ENCODE data around the gene MRPS12. TPM values are rescaled to one million over a fixed set of nuclear protein-coding genes. Genes with fewer than 3 reads are reported as not detected.

MRPS12 gene
- total RNA-seq, 4 donors from 2014 or later = 23.7 to 42.6 (median 34.7) TPM

GRCh38 chr19:38946229-38947010 is 15.7 kb downstream of the MRPS12 start:
- 53% methylated on average over 11 of the region's 11 CpGs; no CpG with 5 or more reads in 1 of the 2 donors for WGBS, 2 donors (ENCODE audit: low coverage in 1 of 2)

DNA sequence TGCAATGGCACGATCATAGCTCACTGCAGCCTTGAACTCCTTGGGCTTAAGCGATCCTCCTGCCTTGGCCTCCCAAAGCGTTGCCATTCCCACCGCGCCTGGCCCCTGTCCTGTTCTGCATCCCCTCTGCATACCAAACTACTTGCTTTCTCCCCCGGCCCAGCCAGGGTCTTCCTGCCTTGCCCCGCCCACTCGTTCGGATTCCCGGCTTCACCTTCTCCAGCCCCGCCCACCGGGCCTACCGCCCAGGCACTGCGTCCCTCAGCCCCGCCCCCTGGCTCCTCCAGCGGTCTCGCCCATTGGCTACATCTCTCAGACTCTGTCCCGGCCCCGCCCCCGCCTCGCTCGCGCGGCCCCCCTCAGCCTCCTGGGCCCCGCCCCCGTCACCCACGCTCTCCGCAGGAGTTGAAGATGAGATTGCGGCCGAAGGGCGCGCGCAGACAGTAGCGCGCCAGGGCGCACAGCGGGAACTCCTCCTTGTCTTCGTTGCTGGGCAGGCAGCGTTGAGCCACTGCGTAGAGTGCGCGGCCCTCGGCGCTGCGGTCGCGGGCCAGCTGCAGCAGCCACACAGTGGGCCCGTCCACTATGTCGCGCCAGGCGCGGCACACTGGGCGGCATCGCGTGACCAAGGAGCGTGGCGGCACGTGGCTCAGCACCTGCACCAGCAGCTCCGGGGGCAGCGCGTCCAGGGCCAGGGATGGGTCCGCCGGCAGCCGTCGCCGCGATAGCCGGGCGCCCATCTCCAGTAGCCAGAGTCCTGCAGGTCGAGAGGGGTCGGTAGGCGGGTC is 19.0 kb downstream of the MRPS12 start:
- no peaks in the 10 kb centered on the region for H3K36me3 ChIP-seq
- 19 to 39% methylated on average over 9 to 23 of the region's 72 CpGs for WGBS, 2 donors (ENCODE audit: low coverage in 1 of 2)
- in situ Hi-C loops (cut with MboI; ENCODE audit: low pct_ligation_motif_present in 1 of 4, low pct_unique_long_range_greater_than_20kb in 1 of 4, low sequenced_read_pairs in 3 of 4) (loop anchor here in 3 of 4 donors (25.0 kb wide), 2 partner anchors 412 to 537 kb away; partner anchors contain the start of gene FAM98C (in 3 of the 3)), intact Hi-C loops (cut with DNase I; ENCODE audit: low total_unique reads) (no loop called here)
- DNase-seq = peak; percentile 76
- peak overlapping the region in 2 of 4 donors; percentile 22 to 36 for H3K4me3 ChIP-seq
- H3K9me3 ChIP-seq = no peaks in the 10 kb centered on the region
- H3K27ac ChIP-seq = no peak overlapping the region
- peaks cover 4 to 10% (median 8%) of the 10 kb centered on the region in 4 donors for H3K4me1 ChIP-seq
- TF ChIP-seq CTCF (IDR thresholded peaks at IDR 0.05) (no peak), POLR2AphosphoS5 (IDR thresholded peaks at IDR 0.05) (no peak), POLR2A (IDR thresholded peaks at IDR 0.05) (no peak), EP300 (IDR thresholded peaks at IDR 0.05; ENCODE audit: low read depth) (no peak)
- peaks cover 6% of the 10 kb centered on the region for H3K27me3 ChIP-seq

More at GRCh38 chr19:38946229-38947010, 15.7 kb downstream of the MRPS12 start:
- in situ Hi-C loops (cut with MboI; ENCODE audit: low pct_ligation_motif_present in 1 of 4, low pct_unique_long_range_greater_than_20kb in 1 of 4, low sequenced_read_pairs in 3 of 4) = loop anchor here in 3 of 4 donors (25.0 kb wide), 2 partner anchors 409 to 534 kb away; partner anchors contain the start of gene FAM98C (in 2 of the 3)
- H3K27ac ChIP-seq = no peak overlapping the region
- H3K27me3 ChIP-seq = peaks cover 6% of the 10 kb centered on the region
- H3K4me3 ChIP-seq = no peak overlapping the region
- TF ChIP-seq POLR2AphosphoS5 (IDR thresholded peaks at IDR 0.05) (no peak), POLR2A (IDR thresholded peaks at IDR 0.05) (no peak), EP300 (IDR thresholded peaks at IDR 0.05; ENCODE audit: low read depth) (no peak), CTCF (IDR thresholded peaks at IDR 0.05) (no peak)
- H3K4me1 ChIP-seq = peaks cover 4 to 10% (median 8%) of the 10 kb centered on the region in 4 donors
- intact Hi-C loops (cut with DNase I; ENCODE audit: low total_unique reads) = no loop called here
- no peaks in the 10 kb centered on the region for H3K9me3 ChIP-seq
- H3K36me3 ChIP-seq = no peaks in the 10 kb centered on the region
- no peak for DNase-seq

DNA sequence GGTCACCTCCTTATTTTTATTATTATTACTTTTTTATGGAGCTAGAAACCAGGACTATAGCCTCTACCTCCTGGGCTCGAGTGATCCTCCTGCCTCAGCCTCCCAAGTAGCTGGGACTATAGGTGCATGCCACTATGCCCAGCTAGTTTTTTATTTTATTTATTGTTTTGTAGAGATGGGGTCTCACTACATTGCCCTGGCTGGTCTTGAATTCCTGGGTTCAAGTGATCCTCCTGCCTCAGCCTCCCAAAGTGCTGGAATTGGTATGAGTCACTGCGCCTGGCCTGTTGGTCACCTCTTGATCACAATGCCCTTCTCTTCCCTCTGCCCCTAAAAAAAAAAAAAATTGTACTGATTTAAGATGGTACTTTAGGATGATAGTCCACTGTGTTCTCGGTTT is 20.4 kb downstream of the MRPS12 start:
- in situ Hi-C loops (cut with MboI; ENCODE audit: low pct_ligation_motif_present in 1 of 4, low pct_unique_long_range_greater_than_20kb in 1 of 4, low sequenced_read_pairs in 3 of 4) = loop anchor here in 1 of 4 donors (25.0 kb wide), 1 partner anchor 539 kb away; the partner anchor contains the start of gene FAM98C
- Histone ChIP-seq H3K27ac (no peak overlapping the region), H3K9me3 (no peaks in the 10 kb centered on the region), H3K36me3 (no peaks in the 10 kb centered on the region), H3K4me3 (no peak overlapping the region), H3K27me3 (peaks cover 6% of the 10 kb centered on the region), H3K4me1 (peaks cover 4 to 10% (median 8%) of the 10 kb centered on the region in 4 donors)
- intact Hi-C loops (cut with DNase I; ENCODE audit: low total_unique reads) = no loop called here
- 64 to 70% methylated on average over 3 of the region's 3 CpGs for WGBS, 2 donors (ENCODE audit: low coverage in 1 of 2)
- no peak for DNase-seq
- TF ChIP-seq POLR2AphosphoS5 (IDR thresholded peaks at IDR 0.05) = no peak
- no peak for TF ChIP-seq CTCF (IDR thresholded peaks at IDR 0.05)
- TF ChIP-seq EP300 (IDR thresholded peaks at IDR 0.05; ENCODE audit: low read depth) = no peak
- TF ChIP-seq POLR2A (IDR thresholded peaks at IDR 0.05) = no peak
